CD1c-positive myeloid dendritic cell (primary cell): ENCODE results near the gene CRIP1.

Source experiments
- DNase-seq: peaks from one replicate; pipeline ENCODE4 v3.0.0-alpha.2; 2016; ENCODE audit errors: extremely low spot score

CRIP1 gene

DNA sequence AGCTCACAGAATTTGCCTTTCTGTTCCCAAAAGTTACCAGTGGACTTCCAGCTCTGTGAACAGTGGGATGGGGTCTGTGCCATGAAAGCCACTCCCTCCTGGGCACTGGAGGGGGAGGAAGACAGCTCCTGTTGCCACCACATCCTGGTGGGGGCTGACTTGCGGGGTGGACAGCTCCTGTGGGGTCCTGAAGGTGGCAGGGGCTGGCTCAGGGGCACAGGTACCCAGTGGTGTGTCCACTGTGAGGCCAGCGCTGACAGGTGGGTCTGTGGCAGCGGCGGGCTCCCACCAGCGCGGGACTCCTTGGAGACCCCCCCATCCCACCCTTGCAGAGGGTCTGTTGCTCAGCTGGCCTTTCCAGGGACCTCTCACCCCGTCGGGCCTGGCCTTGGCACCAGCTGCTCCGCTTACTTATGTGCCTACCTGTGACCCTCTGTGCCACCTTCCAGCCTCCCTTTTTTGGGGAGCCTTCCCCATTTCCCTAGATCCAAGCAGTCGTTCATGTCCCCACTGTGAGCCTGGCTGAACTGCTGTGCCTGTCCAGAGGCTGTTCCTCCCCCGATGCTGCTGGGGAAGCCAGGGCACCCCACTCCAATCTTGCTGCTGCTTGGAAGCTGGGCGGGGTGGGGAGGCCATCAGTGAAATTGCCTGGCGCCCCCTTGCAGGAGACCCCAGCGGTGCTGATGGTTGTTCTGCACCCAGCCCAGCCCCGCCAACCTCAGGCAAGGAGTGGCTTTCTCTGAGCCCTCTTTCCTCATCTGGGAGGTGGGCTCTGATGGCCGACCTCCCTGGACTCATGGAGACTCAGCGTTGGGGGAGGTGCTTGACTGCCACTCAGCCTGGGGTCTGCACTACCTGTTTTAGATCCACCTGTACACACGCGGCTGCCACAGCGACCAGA is 6.5 kb downstream of the CRIP1 start:
- no peak for DNase-seq

- no peak for DNase-seq
Measured at GRCh38 chr14:105493921-105494605, 7.4 kb downstream of the CRIP1 start.

- no peak for DNase-seq
Measured at GRCh38 chr14:105494606-105494929, 7.9 kb downstream of the CRIP1 start.

DNA sequence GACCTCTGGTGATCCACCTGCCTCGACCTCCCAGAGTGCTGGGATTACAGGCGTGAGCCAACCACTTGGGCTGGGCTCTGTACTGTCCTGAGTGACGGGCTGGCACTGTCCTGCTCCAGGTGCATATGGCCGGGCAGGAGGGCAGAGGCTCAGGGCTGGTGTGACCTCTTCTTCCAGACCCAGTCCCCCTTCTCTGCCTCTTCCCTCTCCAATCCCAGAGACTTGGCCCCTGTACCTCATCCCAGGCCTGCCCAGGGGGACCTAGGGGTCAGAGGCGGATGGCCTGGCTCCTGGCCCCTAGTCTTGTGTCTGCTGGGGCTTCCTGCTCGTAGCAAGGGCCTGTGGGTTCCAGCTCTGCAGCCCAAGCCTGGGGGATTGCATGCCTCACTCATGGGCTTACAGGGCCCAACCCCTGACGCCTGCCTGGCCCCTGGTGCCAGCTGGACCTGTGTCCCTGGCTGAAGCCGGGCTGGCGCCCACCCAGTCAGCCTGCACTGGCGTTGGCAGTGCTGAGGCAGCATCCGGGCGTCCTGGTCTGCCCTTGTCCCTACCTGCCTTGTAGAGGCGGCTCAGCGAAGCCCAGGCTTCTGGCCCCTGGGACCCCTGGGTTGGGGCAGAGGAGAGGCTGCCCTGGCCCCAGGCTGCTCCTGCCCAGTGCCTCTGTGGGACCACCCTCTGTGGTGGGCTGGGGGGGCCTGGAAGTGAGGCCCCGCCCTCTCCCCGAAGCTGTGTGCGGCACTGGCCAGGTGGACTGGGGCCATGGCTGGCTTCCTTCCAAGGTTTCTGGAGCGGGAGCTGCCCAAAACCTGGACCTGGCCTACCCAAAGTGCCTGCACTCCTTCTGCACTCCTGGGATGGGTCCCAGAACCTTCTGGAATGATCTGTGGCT is 8.7 kb downstream of the CRIP1 start:
- no peak for DNase-seq

GRCh38 chr14:105495990-105496830 is 9.5 kb downstream of the CRIP1 start:
- DNase-seq: no peak

GRCh38 chr14:105496831-105497591 is 10.3 kb downstream of the CRIP1 start:
- DNase-seq: no peak

GRCh38 chr14:105497671-105498429 is 11.2 kb downstream of the CRIP1 start:
- DNase-seq: no peak

- DNase-seq: no peak
Measured at GRCh38 chr14:105498430-105499255, 12.0 kb downstream of the CRIP1 start.

DNA sequence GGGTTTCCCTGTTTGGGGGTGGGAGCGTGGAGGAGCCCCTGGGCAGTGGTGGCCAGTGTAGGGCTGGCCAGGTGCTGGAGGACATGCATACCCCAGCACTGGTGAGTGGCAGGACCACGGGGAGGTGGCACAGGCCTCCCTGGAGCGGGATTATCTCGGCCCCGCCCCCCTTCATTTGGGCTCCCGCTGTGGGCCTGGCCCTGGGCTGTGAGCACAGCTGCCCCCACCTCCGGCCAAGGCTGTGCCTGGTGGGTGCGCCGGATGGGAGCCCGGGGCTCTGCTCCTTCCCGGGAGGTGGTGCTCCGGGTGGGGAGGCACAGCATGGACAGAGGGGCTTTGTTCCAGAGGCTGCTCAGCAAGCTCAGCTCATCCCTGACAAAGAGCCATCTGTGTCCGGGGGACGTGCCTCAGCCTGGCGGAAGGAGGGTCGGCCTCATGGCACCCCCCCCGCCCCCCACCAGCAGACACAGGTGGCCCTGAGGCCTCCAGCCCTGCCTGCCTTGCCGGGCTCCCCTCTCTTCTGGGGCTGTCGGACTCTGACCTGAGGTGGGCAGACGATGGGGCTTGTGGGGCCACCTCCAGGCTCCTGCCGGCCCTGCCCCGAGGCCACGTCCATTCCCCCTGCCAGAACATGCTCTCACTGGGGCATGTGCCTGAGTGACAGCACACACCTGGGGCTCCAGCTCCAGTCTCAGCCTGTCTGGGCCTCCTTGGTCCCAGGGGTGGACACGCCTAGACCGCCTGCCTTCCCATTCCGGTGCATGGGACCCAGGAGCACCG is 12.8 kb downstream of the CRIP1 start:
- no peak for DNase-seq

DNA sequence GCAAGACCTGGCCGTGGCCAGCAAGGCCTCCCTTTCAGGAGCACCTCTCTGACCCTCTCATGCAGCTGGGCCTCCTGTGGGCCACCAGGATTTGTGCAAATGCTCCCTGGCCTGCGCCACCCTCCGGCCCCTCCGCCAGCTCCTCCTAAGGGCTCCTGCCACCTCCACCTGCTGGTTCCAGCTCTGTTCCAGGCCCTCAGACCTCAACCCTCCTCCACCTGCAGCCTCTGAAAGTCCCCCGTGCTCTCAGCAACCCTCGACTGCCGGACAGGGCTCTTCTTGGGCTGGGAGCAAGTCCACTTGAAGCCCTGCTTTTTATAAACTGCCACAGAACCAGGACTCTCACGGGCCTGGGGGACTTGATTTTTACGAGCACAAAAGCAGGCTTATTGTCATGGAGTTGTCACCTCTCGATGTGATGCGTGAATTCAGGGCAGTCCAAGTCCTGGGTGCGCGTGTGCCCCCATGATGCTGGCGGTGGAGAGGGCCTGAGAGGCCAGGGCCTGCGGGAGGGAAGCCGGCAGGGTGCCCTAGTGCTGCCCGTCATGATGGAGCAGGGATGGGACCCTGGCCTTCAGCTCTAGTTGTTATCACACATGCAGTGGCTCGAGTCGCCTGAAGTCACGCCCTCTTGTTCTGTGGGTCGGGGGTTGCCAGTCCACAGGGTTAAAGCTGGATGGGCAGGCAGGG is 13.5 kb downstream of the CRIP1 start:
- DNase-seq: no peak

GRCh38 chr14:105500726-105501101 is 14.0 kb downstream of the CRIP1 start:
- no peak for DNase-seq

DNA sequence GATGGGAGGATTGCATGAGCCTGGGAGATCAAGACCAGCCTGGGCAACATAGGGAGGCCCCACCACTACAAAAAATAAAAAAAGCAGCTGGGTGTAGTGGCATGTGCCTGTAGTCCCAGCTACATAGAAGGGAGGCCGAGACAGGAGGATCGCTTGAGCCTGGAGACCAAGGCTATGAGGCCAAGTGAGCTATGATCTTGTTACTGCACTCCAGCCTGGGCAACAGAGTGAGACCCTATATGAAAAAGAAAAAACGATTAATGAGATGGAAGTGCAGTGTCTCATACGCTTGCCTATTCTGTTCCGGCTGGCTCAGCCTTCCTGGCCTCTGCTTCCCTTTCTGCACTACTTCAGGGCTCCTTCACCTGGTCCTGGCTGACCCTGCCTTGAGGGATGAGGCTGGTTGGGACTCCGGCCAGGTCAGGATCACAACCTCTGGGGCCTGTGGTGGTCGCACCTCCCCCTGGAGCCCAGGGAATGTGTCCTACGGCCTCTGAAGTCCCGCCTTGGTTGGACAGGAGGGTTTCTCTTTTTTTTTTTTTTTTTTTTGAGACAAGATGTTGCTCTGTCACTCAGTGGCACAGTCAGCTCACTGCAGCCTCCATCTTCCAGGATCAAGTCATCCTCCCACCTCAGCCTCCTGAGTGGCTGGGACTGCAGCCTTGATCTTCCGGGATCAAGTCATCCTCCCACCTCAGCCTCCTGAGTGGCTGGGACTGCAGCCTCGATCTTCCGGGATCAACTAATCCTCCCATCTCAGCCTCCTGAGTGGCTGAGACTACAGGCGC is 15.0 kb downstream of the CRIP1 start:
- no peak for DNase-seq

GRCh38 chr14:105502446-105503295 is 16.0 kb downstream of the CRIP1 start:
- DNase-seq: no peak

- DNase-seq: no peak
Measured at GRCh38 chr14:105503296-105503640, 16.6 kb downstream of the CRIP1 start.

- no peak for DNase-seq
Measured at GRCh38 chr14:105503935-105504692, 17.4 kb downstream of the CRIP1 start.
